WTC11 (cell line): ENCODE data around the gene SLC2A9. TPM values are rescaled to one million over a fixed set of nuclear protein-coding genes. Genes with fewer than 3 reads are reported as not detected.

Source experiments
- MYBL2 ChIP-seq: sonication (generic); formaldehyde crosslinking; IDR thresholded peaks from 2 replicates; pipeline ENCODE4 v1.8.1; 2023; ENCODE audit warnings: mild to moderate bottlenecking, moderate library complexity, missing genetic modification reagents
- ZNF121 ChIP-seq: sonication (generic); formaldehyde crosslinking; IDR thresholded peaks from 2 replicates; pipeline ENCODE4 v1.8.0; 2023; ENCODE audit warnings: missing genetic modification reagents
- ZNF396 ChIP-seq: fragments of 250-450 bp; sonication (Bioruptor Pico); IDR thresholded peaks from 2 replicates; pipeline ENCODE4 v1.8.0; 2021; ENCODE audit warnings: mild to moderate bottlenecking, moderate library complexity, borderline replicate concordance
- total RNA-seq: library from RNA; stranded (reverse); gene quantifications from 3 replicates; pipeline ENCODE4 v1.2.3, GENCODE V29; 2021
- TF ChIP-seq, protein P1 (sequence below): sonication (generic); formaldehyde crosslinking; IDR thresholded peaks from 2 replicates; pipeline ENCODE4 v1.8.0; 2023; ENCODE audit warnings: mild to moderate bottlenecking, missing genetic modification reagents
- TF ChIP-seq, protein P2 (sequence below): sonication (generic); formaldehyde crosslinking; IDR thresholded peaks from 2 replicates; pipeline ENCODE4 v1.8.0; 2023; ENCODE audit warnings: missing genetic modification reagents, mild to moderate bottlenecking, borderline replicate concordance
- TF ChIP-seq, protein P3 (sequence below): fragments of 250-450 bp; sonication (Bioruptor Pico); conservative IDR thresholded peaks from 2 replicates; pipeline ENCODE4 v1.9.0; 2021; ENCODE audit warnings: mild to moderate bottlenecking
- TF ChIP-seq, protein P4 (sequence below): sonication (generic); formaldehyde crosslinking; IDR thresholded peaks from 2 replicates; pipeline ENCODE4 v1.8.1; 2022; ENCODE audit warnings: missing genetic modification reagents, borderline replicate concordance
- TF ChIP-seq, protein P5 (sequence below): fragments of 250-450 bp; sonication (Bioruptor Pico); IDR thresholded peaks from 2 replicates; pipeline ENCODE4 v2.1.2; 2022; ENCODE audit warnings: mild to moderate bottlenecking, moderate library complexity
- TF ChIP-seq, protein P6 (sequence below): sonication (generic); formaldehyde crosslinking; IDR thresholded peaks from 2 replicates; pipeline ENCODE4 v1.8.1; 2022; ENCODE audit warnings: mild to moderate bottlenecking, missing genetic modification reagents, moderate library complexity, borderline replicate concordance
- TF ChIP-seq, protein P7 (sequence below): fragments of 250-450 bp; sonication (Bioruptor Pico); IDR thresholded peaks from 2 replicates; pipeline ENCODE4 v1.9.0; 2021; ENCODE audit warnings: mild to moderate bottlenecking, borderline replicate concordance

SLC2A9 gene
- total RNA-seq, 1 experiment from 2014 or later: not detected

DNA sequence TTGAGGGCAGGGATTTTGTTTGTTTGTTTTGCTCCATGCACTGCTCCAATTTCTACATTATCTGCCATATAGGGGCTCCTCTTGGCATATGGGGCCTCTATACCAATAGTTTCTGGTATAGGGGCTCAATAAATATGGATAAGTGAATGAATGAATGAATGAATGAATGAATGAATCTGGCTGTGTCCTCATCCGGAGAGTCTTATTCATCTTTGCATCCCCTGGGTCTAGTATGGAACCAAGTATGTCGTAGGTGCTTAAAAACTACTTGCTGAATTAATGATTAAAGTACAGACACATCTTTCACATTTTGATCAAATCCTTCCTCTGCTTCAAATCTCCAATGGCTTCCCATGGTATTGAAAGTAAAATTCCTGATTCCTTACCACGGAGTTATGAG, 159.7 kb downstream of the SLC2A9 start (continued):
- TF ChIP-seq, protein P1, sequence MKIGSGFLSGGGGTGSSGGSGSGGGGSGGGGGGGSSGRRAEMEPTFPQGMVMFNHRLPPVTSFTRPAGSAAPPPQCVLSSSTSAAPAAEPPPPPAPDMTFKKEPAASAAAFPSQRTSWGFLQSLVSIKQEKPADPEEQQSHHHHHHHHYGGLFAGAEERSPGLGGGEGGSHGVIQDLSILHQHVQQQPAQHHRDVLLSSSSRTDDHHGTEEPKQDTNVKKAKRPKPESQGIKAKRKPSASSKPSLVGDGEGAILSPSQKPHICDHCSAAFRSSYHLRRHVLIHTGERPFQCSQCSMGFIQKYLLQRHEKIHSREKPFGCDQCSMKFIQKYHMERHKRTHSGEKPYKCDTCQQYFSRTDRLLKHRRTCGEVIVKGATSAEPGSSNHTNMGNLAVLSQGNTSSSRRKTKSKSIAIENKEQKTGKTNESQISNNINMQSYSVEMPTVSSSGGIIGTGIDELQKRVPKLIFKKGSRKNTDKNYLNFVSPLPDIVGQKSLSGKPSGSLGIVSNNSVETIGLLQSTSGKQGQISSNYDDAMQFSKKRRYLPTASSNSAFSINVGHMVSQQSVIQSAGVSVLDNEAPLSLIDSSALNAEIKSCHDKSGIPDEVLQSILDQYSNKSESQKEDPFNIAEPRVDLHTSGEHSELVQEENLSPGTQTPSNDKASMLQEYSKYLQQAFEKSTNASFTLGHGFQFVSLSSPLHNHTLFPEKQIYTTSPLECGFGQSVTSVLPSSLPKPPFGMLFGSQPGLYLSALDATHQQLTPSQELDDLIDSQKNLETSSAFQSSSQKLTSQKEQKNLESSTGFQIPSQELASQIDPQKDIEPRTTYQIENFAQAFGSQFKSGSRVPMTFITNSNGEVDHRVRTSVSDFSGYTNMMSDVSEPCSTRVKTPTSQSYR (CRISPR knock-in tag): no peak
- TF ChIP-seq, protein P2, sequence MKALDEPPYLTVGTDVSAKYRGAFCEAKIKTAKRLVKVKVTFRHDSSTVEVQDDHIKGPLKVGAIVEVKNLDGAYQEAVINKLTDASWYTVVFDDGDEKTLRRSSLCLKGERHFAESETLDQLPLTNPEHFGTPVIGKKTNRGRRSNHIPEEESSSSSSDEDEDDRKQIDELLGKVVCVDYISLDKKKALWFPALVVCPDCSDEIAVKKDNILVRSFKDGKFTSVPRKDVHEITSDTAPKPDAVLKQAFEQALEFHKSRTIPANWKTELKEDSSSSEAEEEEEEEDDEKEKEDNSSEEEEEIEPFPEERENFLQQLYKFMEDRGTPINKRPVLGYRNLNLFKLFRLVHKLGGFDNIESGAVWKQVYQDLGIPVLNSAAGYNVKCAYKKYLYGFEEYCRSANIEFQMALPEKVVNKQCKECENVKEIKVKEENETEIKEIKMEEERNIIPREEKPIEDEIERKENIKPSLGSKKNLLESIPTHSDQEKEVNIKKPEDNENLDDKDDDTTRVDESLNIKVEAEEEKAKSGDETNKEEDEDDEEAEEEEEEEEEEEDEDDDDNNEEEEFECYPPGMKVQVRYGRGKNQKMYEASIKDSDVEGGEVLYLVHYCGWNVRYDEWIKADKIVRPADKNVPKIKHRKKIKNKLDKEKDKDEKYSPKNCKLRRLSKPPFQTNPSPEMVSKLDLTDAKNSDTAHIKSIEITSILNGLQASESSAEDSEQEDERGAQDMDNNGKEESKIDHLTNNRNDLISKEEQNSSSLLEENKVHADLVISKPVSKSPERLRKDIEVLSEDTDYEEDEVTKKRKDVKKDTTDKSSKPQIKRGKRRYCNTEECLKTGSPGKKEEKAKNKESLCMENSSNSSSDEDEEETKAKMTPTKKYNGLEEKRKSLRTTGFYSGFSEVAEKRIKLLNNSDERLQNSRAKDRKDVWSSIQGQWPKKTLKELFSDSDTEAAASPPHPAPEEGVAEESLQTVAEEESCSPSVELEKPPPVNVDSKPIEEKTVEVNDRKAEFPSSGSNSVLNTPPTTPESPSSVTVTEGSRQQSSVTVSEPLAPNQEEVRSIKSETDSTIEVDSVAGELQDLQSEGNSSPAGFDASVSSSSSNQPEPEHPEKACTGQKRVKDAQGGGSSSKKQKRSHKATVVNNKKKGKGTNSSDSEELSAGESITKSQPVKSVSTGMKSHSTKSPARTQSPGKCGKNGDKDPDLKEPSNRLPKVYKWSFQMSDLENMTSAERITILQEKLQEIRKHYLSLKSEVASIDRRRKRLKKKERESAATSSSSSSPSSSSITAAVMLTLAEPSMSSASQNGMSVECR (CRISPR knock-in tag): no peak
- TF ChIP-seq MYBL2 (CRISPR knock-in tag): no peak
- TF ChIP-seq, protein P3, sequence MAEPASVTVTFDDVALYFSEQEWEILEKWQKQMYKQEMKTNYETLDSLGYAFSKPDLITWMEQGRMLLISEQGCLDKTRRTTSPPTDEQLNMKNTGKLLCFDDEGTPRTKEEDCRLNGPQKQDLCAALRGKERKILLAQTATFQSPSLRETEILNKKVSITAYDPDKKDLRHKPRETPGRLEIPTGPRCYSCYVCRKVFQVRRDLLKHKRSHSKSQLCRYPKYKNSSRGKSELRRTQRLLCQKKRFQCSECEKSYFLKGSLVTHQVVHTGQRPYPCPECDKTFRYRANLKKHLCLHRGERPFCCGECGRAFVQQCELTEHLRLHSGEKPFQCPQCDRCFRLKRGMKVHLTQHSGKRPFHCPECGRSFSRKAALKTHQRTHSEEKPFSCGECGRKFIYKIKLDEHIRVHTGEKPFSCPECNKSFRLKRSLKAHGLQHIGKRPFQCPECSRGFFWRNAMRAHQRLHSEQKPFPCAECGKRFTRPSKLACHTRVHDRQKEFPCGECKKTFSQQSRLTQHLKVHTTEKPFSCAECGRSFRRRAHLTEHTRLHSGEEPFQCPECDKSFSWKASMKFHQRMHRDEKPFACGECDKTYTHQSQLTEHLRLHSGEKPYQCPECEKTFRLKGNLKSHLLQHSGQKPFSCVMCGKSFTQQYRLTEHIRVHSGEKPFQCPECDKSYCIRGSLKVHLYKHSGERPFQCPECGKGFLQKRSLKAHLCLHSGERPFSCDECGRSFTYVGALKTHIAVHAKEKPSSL (CRISPR knock-in tag): no peak
- TF ChIP-seq, protein P4, sequence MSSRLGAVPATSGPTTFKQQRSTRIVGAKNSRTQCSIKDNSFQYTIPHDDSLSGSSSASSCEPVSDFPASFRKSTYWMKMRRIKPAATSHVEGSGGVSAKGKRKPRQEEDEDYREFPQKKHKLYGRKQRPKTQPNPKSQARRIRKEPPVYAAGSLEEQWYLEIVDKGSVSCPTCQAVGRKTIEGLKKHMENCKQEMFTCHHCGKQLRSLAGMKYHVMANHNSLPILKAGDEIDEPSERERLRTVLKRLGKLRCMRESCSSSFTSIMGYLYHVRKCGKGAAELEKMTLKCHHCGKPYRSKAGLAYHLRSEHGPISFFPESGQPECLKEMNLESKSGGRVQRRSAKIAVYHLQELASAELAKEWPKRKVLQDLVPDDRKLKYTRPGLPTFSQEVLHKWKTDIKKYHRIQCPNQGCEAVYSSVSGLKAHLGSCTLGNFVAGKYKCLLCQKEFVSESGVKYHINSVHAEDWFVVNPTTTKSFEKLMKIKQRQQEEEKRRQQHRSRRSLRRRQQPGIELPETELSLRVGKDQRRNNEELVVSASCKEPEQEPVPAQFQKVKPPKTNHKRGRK (CRISPR knock-in tag): no peak
- no peak for TF ChIP-seq ZNF396 (CRISPR knock-in tag)
- TF ChIP-seq, protein P5, sequence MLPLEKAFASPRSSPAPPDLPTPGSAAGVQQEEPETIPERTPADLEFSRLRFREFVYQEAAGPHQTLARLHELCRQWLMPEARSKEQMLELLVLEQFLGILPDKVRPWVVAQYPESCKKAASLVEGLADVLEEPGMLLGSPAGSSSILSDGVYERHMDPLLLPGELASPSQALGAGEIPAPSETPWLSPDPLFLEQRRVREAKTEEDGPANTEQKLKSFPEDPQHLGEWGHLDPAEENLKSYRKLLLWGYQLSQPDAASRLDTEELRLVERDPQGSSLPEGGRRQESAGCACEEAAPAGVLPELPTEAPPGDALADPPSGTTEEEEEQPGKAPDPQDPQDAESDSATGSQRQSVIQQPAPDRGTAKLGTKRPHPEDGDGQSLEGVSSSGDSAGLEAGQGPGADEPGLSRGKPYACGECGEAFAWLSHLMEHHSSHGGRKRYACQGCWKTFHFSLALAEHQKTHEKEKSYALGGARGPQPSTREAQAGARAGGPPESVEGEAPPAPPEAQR (CRISPR knock-in tag): no peak
- TF ChIP-seq, protein P6, sequence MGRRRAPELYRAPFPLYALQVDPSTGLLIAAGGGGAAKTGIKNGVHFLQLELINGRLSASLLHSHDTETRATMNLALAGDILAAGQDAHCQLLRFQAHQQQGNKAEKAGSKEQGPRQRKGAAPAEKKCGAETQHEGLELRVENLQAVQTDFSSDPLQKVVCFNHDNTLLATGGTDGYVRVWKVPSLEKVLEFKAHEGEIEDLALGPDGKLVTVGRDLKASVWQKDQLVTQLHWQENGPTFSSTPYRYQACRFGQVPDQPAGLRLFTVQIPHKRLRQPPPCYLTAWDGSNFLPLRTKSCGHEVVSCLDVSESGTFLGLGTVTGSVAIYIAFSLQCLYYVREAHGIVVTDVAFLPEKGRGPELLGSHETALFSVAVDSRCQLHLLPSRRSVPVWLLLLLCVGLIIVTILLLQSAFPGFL (CRISPR knock-in tag): no peak
- TF ChIP-seq, protein P7, sequence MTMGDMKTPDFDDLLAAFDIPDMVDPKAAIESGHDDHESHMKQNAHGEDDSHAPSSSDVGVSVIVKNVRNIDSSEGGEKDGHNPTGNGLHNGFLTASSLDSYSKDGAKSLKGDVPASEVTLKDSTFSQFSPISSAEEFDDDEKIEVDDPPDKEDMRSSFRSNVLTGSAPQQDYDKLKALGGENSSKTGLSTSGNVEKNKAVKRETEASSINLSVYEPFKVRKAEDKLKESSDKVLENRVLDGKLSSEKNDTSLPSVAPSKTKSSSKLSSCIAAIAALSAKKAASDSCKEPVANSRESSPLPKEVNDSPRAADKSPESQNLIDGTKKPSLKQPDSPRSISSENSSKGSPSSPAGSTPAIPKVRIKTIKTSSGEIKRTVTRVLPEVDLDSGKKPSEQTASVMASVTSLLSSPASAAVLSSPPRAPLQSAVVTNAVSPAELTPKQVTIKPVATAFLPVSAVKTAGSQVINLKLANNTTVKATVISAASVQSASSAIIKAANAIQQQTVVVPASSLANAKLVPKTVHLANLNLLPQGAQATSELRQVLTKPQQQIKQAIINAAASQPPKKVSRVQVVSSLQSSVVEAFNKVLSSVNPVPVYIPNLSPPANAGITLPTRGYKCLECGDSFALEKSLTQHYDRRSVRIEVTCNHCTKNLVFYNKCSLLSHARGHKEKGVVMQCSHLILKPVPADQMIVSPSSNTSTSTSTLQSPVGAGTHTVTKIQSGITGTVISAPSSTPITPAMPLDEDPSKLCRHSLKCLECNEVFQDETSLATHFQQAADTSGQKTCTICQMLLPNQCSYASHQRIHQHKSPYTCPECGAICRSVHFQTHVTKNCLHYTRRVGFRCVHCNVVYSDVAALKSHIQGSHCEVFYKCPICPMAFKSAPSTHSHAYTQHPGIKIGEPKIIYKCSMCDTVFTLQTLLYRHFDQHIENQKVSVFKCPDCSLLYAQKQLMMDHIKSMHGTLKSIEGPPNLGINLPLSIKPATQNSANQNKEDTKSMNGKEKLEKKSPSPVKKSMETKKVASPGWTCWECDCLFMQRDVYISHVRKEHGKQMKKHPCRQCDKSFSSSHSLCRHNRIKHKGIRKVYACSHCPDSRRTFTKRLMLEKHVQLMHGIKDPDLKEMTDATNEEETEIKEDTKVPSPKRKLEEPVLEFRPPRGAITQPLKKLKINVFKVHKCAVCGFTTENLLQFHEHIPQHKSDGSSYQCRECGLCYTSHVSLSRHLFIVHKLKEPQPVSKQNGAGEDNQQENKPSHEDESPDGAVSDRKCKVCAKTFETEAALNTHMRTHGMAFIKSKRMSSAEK (CRISPR knock-in tag): no peak
- TF ChIP-seq ZNF121 (CRISPR knock-in tag): no peak
